HepG2 (cell line): ENCODE data around the gene ANKS4B. TPM values are rescaled to one million over a fixed set of nuclear protein-coding genes. Genes with fewer than 3 reads are reported as not detected.

Source experiments
- ARNT ChIP-seq: fragments of 450-650 bp; IDR thresholded peaks from 2 replicates; pipeline ENCODE4 v1.6.1; 2017
- BORCS8-MEF2B ChIP-seq: sonication (generic); formaldehyde crosslinking; IDR thresholded peaks from 2 replicates; pipeline ENCODE4 v1.8.0; 2022; ENCODE audit warnings: mild to moderate bottlenecking, missing genetic modification reagents
- CCDC6 ChIP-seq: sonication (generic); formaldehyde crosslinking; IDR thresholded peaks from 2 replicates; pipeline ENCODE4 v1.8.1; 2022; ENCODE audit warnings: mild to moderate bottlenecking, missing genetic modification reagents, moderate library complexity
- FOSL1 ChIP-seq: sonication (generic); formaldehyde crosslinking; IDR thresholded peaks from 2 replicates; pipeline ENCODE4 v1.9.0; 2021; ENCODE audit warnings: missing genetic modification reagents, borderline replicate concordance
- FOXJ3 ChIP-seq: sonication (generic); formaldehyde crosslinking; IDR thresholded peaks from 2 replicates; pipeline ENCODE4 v1.4.0; 2020; ENCODE audit warnings: missing genetic modification reagents, mild to moderate bottlenecking, borderline replicate concordance
- MIER3 ChIP-seq: IDR thresholded peaks from 2 replicates; pipeline ENCODE4 v1.6.1; 2016; ENCODE audit warnings: missing compliant biosample characterization, borderline replicate concordance
- MTF2 ChIP-seq: sonication (generic); formaldehyde crosslinking; IDR thresholded peaks from 2 replicates; pipeline ENCODE4 v1.5.0; 2020; ENCODE audit warnings: missing genetic modification reagents, borderline replicate concordance
- NFAT5 ChIP-seq: sonication (generic); formaldehyde crosslinking; IDR thresholded peaks from 2 replicates; pipeline ENCODE4 v1.4.0; 2020; ENCODE audit warnings: missing genetic modification reagents
- NFE2L1 ChIP-seq: sonication (generic); formaldehyde crosslinking; IDR thresholded peaks from 2 replicates; pipeline ENCODE4 v1.4.0; 2020; ENCODE audit warnings: missing genetic modification reagents, mild to moderate bottlenecking, borderline replicate concordance
- PRDM10 ChIP-seq: sonication (generic); formaldehyde crosslinking; IDR thresholded peaks from 2 replicates; pipeline ENCODE4 v1.4.0; 2020; ENCODE audit warnings: low read depth, missing genetic modification reagents
- SOX13 ChIP-seq, 3 experiments: fragments of 450-650 bp in 1 of 3; sonication (generic) in 1 of 3; formaldehyde crosslinking in 1 of 3; IDR thresholded peaks in 2 of 3; conservative IDR thresholded peaks in 1 of 3; 2 replicates each; pipeline versions ENCODE4 v1.5.0 to v1.6.1; 2016 to 2020; ENCODE audit warnings: antibody characterized with exemption in 1 of 3, mild to moderate bottlenecking in 1 of 3, missing compliant biosample characterization in 1 of 3, missing genetic modification reagents in 1 of 3, moderate library complexity in 1 of 3
- SP2 ChIP-seq: sonication (generic); formaldehyde crosslinking; IDR thresholded peaks from 2 replicates; pipeline ENCODE4 v1.5.1; 2020; ENCODE audit warnings: mild to moderate bottlenecking, missing genetic modification reagents
- ZNF234 ChIP-seq: sonication (generic); formaldehyde crosslinking; conservative IDR thresholded peaks from 2 replicates; pipeline ENCODE4 v1.5.1; 2020; ENCODE audit warnings: mild to moderate bottlenecking, missing genetic modification reagents
- ZNF30 ChIP-seq: sonication (generic); formaldehyde crosslinking; IDR thresholded peaks from 2 replicates; pipeline ENCODE4 v1.5.0; 2020; ENCODE audit warnings: mild to moderate bottlenecking, missing genetic modification reagents
- ZNF382 ChIP-seq: sonication (generic); formaldehyde crosslinking; IDR thresholded peaks from 2 replicates; pipeline ENCODE4 v1.5.0; 2020; ENCODE audit warnings: missing genetic modification reagents, mild to moderate bottlenecking, borderline replicate concordance
- ZNF572 ChIP-seq: sonication (generic); formaldehyde crosslinking; IDR thresholded peaks from 2 replicates; pipeline ENCODE4 v1.5.1; 2020; ENCODE audit warnings: mild to moderate bottlenecking, missing genetic modification reagents
- ZNF644 ChIP-seq: IDR thresholded peaks from 2 replicates; pipeline ENCODE4 v1.6.1; 2016; ENCODE audit warnings: low read depth
- ZNF773 ChIP-seq: sonication (generic); formaldehyde crosslinking; IDR thresholded peaks from 2 replicates; pipeline ENCODE4 v1.4.0; 2020; ENCODE audit warnings: missing genetic modification reagents, borderline replicate concordance
- ZSCAN31 ChIP-seq: sonication (generic); formaldehyde crosslinking; IDR thresholded peaks from 2 replicates; pipeline ENCODE4 v1.5.0; 2020; ENCODE audit warnings: low read depth, mild to moderate bottlenecking, missing genetic modification reagents
- polyA plus RNA-seq, 8 experiments: library from polyadenylated mRNA; depleted of rRNA in 3 of 8; stranded (reverse) in 7 of 8; unstranded in 1 of 8; fragments of >200 nt; fragmentation: Illumina TruSeq in 4 of 8; extraction: Trizol in 4 of 8; gene quantifications; 2 replicates each; pipeline versions ENCODE4 v1.2.1 to v1.2.3, GENCODE V29; 2011 to 2016; ENCODE audit warnings: low read depth in 4 of 8, missing spikeins in 1 of 8, mixed read lengths in 1 of 8; ENCODE audit not compliant: insufficient read depth in 1 of 8
- total RNA-seq, 5 experiments: library from RNA; depleted of rRNA; stranded (reverse); fragments of >200 nt; fragmentation: Illumina TruSeq; extraction: Trizol; gene quantifications; 2 replicates each; pipeline ENCODE4 v1.2.3, GENCODE V29; 2016; ENCODE audit warnings: low read depth in 1 of 5

Gene ANKS4B
- total and polyA plus RNA-seq, 2 of the 13 experiments (the other 11 are each of a cell fraction or from before 2014, with no cell fraction given) = 6.5 to 30.0 TPM

- TF ChIP-seq SP2 = peak; percentile 44
- peak; percentile 82 for TF ChIP-seq MTF2
- TF ChIP-seq NFE2L1 (CRISPR knock-in tag) = no peak; the same call in 1 of the 2 replicates
- peak; percentile 96 for TF ChIP-seq ZSCAN31 (CRISPR knock-in tag)
- TF ChIP-seq ZNF644 (CRISPR knock-in tag) = peak; percentile 95
- peak; percentile 73 for TF ChIP-seq PRDM10 (CRISPR knock-in tag)
- TF ChIP-seq CCDC6 = peak; percentile 78
- peak; percentile 67; the same call in 1 of the 2 replicates for TF ChIP-seq BORCS8-MEF2B (CRISPR knock-in tag)
- TF ChIP-seq FOSL1 (CRISPR knock-in tag) = peak; percentile 43; the same call in 1 of the 2 replicates
- peak; percentile 86; the same call in 1 of the 2 replicates for TF ChIP-seq ZNF30
- no peak for TF ChIP-seq ARNT
- TF ChIP-seq ZNF382 = no peak
- peak; percentile 32 for TF ChIP-seq NFAT5 (CRISPR knock-in tag)
- TF ChIP-seq ZNF572 (CRISPR knock-in tag) = peak; percentile 52; the same call in 1 of the 2 replicates
- no peak for TF ChIP-seq ZNF234 (CRISPR knock-in tag)
- TF ChIP-seq SOX13 (IDR thresholded peaks at IDR 0.05) = 0 out of 2 replicates have a peak, but pooled peaks have one; percentile 56
- TF ChIP-seq SOX13 (CRISPR knock-in tag; conservative IDR thresholded peaks at IDR 0.05 in 1 of 2, IDR thresholded peaks at IDR 0.05 in 1 of 2) = peak in 1 of 2 experiments; percentile 82; a peak in 3 of 4 replicates
- peak; percentile 92 for TF ChIP-seq MIER3 (CRISPR knock-in tag)
- TF ChIP-seq FOXJ3 = peak; percentile 51; the same call in 1 of the 2 replicates
- TF ChIP-seq ZNF773 (CRISPR knock-in tag) = no peak; the same call in 1 of the 2 replicates
Observed at GRCh38 chr16:21300309-21301167, 67.0 kb downstream of the ANKS4B start (continued).
